Heart right ventricle (tissue), 16 donors: Measurements from ENCODE around the gene SLC8A1. TPM values are rescaled to one million over a fixed set of nuclear protein-coding genes. Genes with fewer than 3 reads are reported as not detected.

Experiments used
- ATAC-seq, 8 donors: fragments of 200-7000 bp; cut with Tn5 transposase; one replicate each; pipeline ENCODE4 v1.9.1; 2020; ENCODE audit warnings: mild to moderate bottlenecking in 8 of 8, moderate library complexity in 8 of 8, moderate number of reproducible peaks in 1 of 8
- DNase-seq, 2 donors: peaks; one replicate each; pipeline ENCODE4 v3.0.0-alpha.2; 2020
- H3K27ac ChIP-seq, 10 donors: fragments of 200-600 bp; sonication (generic) in 2 of 10; one replicate each; pipeline versions ENCODE4 v1.5.0 to v1.8.0; 2020 to 2022; ENCODE audit warnings: mild to moderate bottlenecking in 3 of 10
- H3K27me3 ChIP-seq, 7 donors: fragments of 200-600 bp; one replicate each; pipeline ENCODE4 v1.8.0; 2021 to 2022; ENCODE audit warnings: mild to moderate bottlenecking in 2 of 7
- H3K36me3 ChIP-seq, 9 donors: fragments of 200-600 bp; sonication (generic) in 1 of 9; one replicate each; pipeline versions ENCODE4 v1.5.0 to v1.8.0; 2020 to 2022; ENCODE audit warnings: mild to moderate bottlenecking in 2 of 9
- H3K4me1 ChIP-seq, 9 donors: fragments of 200-600 bp; sonication (generic) in 1 of 9; one replicate each; pipeline versions ENCODE4 v1.5.0 to v1.8.0; 2020 to 2022; ENCODE audit warnings: mild to moderate bottlenecking in 4 of 9
- H3K4me3 ChIP-seq, 10 donors: fragments of 200-600 bp; sonication (generic) in 2 of 10; one replicate each; pipeline versions ENCODE4 v1.5.0 to v1.8.0; 2020 to 2022; ENCODE audit warnings: mild to moderate bottlenecking in 7 of 10, moderate library complexity in 2 of 10
- H3K9me3 ChIP-seq, 11 donors: fragments of 200-600 bp in 10 of 11; sonication (generic) in 2 of 11; one replicate each; pipeline versions ENCODE4 v1.5.0 to v1.8.0; 2013 to 2022; ENCODE audit warnings: mild to moderate bottlenecking in 2 of 11, control low read depth in 1 of 11, moderate library complexity in 1 of 11
- WGBS, 2 donors: extraction: QIAGEN DNeasy Blood & Tissue Kit; methylation state at CpG; one replicate each; pipeline ENCODE4 v1.1.7; 2013; ENCODE audit warnings: inconsistent platforms in 1 of 2; 5-methylcytosine and 5-hydroxymethylcytosine counted together
- intact Hi-C, 10 donors: fragments of 100-400 bp; cut with DNase I; formaldehyde crosslinking; loops; one replicate each; pipeline versions ENCODE4 v1.11.1 to v1.14.2; 2022
- polyA plus RNA-seq, 2 donors: library from polyadenylated mRNA; stranded (reverse); fragments of 200-250 nt; gene quantifications; one replicate each; pipeline ENCODE4 v1.2.3, GENCODE V29; 2013
- total RNA-seq, 10 donors: library from RNA; stranded (reverse); fragmentation: NEBNext Ultra II Directional in 3 of 10; extraction: Animal tissue kit (Norgen Biotek cat#: 25700) in 3 of 10; gene quantifications; one replicate each; pipeline versions ENCODE4 v1.2.1 to v1.2.4, GENCODE V29; 2021 to 2023
- TF ChIP-seq, protein P1 (sequence below), 9 donors: fragments of 200-600 bp; sonication (generic) in 2 of 9; IDR thresholded peaks; one replicate each; pipeline versions ENCODE4 v1.5.0 to v1.8.0; 2021 to 2022; ENCODE audit warnings: antibody characterized with exemption in 9 of 9, mild to moderate bottlenecking in 5 of 9, moderate library complexity in 1 of 9
- donor health status: Arrhythmogenic right ventricular cardiomyopathy.
- donor health status: ischemic (EF 13 %, LVEDD 7.1; RV severe dilation, severe dysfunction).
- donor health status: healthy with polysubstance abuse.
- donor health status: DM: no; HTN: yes; CAD: no.
- donor health status: DM: no; HTN: no; CAD: no.
- donor health status: ischemic (EF 25% LVEDD 6.9; RV normal size, moderate dysfunction).
- donor health status: ischemic (EF 25% LVEDD 5.7; RV mildly dilated, moderate dysfunction).
- donor health status: healthy.
- donor health status: DM: yes; HTN: yes; CAD: no.
- donor health status: Ischemic cardiomyopathy.
- donor health status: ischemic (EF 35%, LVEDD 5.7; RV mildly dilated, moderate dysfunction).
- donor health status: nonischemic (EF 11% LVEDD 7.7; RV severe dilation, severe dysfunction).
- donor health status: DM: yes; HTN: yes; CAD: no.
- donor health status: PGD.
- donor health status: ischemic (EF 29% LVEDD 5.4; RV normal size, mild dysfunction).
- donor health status: nonischemic (EF 23%, LVEDD 6.1; RV moderate dilation, normal function).

The SLC8A1 gene
- total and polyA plus RNA-seq, 12 donors, result 11.1 to 1,497 (median 1,067) TPM

DNA sequence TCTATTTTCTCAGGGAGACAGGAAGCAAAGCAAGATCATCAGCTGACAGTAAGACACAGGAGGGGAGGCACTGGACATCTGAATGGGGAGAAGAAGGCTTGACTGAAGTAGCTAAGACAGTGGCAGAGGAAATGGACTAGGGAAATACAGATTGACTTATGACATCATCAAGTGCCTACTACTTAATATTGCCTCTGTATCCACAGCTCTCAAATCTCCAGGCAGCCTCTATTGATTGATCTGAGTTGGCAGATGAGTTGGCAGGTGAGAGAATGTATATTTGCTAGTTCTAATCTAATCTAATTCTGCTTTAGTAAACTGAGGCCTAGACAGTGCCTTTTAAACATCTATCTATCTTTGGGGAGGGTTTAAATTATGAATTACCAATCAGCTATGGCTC is 242.1 kb downstream of the SLC8A1 start:
- Histone ChIP-seq H3K36me3 (no peaks in the 10 kb centered on the region), H3K27ac (no peak overlapping the region), H3K4me3 (no peak overlapping the region), H3K4me1 (peaks cover 0 to 28% (median 9%) of the 10 kb centered on the region in 9 donors), H3K9me3 (no peaks in the 10 kb centered on the region), H3K27me3 (no peaks in the 10 kb centered on the region)
- DNase-seq (no peak), ATAC-seq (no peak)
- intact Hi-C loops, result loop anchor here in 4 of 10 donors (5.0 to 10.0 kb wide), 2 partner anchors 343 to 345 kb away; no protein-coding TSS in a partner anchor
- TF ChIP-seq, protein P1, sequence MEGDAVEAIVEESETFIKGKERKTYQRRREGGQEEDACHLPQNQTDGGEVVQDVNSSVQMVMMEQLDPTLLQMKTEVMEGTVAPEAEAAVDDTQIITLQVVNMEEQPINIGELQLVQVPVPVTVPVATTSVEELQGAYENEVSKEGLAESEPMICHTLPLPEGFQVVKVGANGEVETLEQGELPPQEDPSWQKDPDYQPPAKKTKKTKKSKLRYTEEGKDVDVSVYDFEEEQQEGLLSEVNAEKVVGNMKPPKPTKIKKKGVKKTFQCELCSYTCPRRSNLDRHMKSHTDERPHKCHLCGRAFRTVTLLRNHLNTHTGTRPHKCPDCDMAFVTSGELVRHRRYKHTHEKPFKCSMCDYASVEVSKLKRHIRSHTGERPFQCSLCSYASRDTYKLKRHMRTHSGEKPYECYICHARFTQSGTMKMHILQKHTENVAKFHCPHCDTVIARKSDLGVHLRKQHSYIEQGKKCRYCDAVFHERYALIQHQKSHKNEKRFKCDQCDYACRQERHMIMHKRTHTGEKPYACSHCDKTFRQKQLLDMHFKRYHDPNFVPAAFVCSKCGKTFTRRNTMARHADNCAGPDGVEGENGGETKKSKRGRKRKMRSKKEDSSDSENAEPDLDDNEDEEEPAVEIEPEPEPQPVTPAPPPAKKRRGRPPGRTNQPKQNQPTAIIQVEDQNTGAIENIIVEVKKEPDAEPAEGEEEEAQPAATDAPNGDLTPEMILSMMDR (IDR thresholded peaks at IDR 0.05), result no peak

DNA sequence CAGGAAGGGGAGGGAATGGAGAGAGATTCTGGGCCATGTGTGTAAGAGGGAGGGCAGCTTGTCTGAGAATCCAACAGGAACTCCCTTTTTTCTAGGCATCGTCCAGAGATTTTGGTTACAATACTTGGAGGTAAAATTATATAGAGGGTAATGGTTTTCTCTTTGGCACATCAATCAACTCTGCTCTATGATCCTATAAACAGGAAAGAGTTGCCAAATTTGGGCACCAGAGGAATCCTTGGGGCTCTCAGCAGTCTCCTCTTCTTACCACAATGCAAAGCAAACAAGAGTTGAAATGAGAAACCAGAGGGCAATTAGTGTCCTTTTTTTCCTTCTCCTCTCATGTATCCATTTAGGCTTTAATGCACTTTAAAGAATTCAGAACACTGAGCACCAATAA is 243.4 kb downstream of the SLC8A1 start:
- WGBS, 2 donors, result 53 to 81% methylated on average over 1 of the region's 1 CpG
- TF ChIP-seq, protein P1 (IDR thresholded peaks at IDR 0.05), result no peak
- Histone ChIP-seq H3K4me3 (no peak overlapping the region), H3K27me3 (no peaks in the 10 kb centered on the region), H3K4me1 (peaks cover 0 to 25% (median 10%) of the 10 kb centered on the region in 9 donors), H3K9me3 (no peaks in the 10 kb centered on the region), H3K27ac (no peak overlapping the region), H3K36me3 (no peaks in the 10 kb centered on the region)
- intact Hi-C loops, result no loop called here
- DNase-seq (no peak), ATAC-seq (no peak)

DNA sequence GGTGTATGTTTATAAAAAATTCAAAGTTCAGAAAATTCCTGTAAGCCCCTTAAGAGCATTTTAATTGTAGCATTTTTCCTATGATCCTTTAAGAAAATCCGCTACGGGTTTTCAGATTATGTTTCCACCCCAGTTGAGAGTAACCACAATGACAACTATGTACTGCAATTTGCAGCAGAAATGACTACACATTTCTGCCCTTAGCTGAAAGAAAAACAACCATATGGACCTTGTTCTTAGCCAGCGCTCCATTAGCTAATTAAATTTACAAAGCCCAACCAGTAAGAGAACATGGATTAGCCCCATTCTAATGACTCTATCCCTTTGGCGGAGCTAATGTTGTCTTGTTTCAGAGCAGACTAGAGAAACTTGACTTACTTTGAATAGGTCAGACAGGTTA is 247.6 kb downstream of the SLC8A1 start:
- H3K4me1 ChIP-seq, result peaks cover 2 to 33% (median 8%) of the 10 kb centered on the region in 9 donors
- TF ChIP-seq, protein P1 (IDR thresholded peaks at IDR 0.05), result no peak
- WGBS, 2 donors, result 91 to 92% methylated on average over 4 of the region's 4 CpGs
- no peak for ATAC-seq
- intact Hi-C loops, result no loop called here
- H3K4me3 ChIP-seq, result no peak overlapping the region
- H3K9me3 ChIP-seq, result no peaks in the 10 kb centered on the region
- DNase-seq, result no peak
- H3K36me3 ChIP-seq, result no peaks in the 10 kb centered on the region
- no peaks in the 10 kb centered on the region for H3K27me3 ChIP-seq
- no peak overlapping the region for H3K27ac ChIP-seq

DNA sequence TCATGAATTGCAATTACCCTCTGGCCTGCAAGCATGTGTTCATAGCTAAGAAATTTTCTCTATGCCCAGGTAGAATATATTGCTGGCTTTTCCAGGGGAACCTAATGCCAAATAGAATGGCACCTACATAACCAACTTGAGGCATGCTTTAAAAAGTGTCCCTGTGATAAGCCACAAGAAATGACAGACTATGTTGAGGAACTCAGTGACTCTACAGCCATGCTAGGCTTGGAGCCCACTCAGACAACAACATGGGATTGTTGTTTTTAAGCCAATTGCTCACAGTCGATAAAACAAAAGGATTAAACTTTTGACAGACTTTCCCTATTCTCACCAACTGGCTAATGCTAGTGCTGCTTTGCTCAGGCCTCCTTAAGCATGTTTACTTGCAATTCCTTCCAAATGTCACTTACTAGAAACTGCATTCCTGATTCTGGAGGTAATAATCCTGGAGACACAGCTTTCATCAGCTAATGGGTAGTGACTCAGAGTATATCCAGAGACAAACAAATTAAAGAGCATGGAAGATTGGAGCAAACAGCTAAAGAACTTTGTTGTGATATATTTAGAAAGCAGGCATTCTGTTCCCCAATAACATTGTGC is 249.0 kb downstream of the SLC8A1 start:
- intact Hi-C loops, result no loop called here
- peak overlapping the region in 3 of 10 donors; percentile 17 to 40 (median 28) for H3K27ac ChIP-seq
- DNase-seq (no peak), ATAC-seq (peak in 6 of 8 donors; percentile 11 to 55 (median 50))
- H3K27me3 ChIP-seq, result no peaks in the 10 kb centered on the region
- no peak overlapping the region for H3K4me3 ChIP-seq
- H3K4me1 ChIP-seq, result peaks cover 2 to 44% (median 16%) of the 10 kb centered on the region in 9 donors
- 14 to 44% methylated on average over 1 of the region's 1 CpG for WGBS, 2 donors
- no peaks in the 10 kb centered on the region for H3K36me3 ChIP-seq
- TF ChIP-seq, protein P1 (IDR thresholded peaks at IDR 0.05), result no peak
- H3K9me3 ChIP-seq, result no peaks in the 10 kb centered on the region
